Activated naive CD4-positive, alpha-beta T cell (primary cell): Measurements from ENCODE around the gene TRIP12.
"Not testable (repeated sequence)": the region's sequence is repeated elsewhere in the genome, so short reads cannot be mapped to it uniquely, and the experiment has no call there.

Experiments
- DNase-seq, 4 experiments: peaks; one replicate each; lab custom pipeline; 2025; lab: John Stamatoyannopoulos, UW

The TRIP12 gene

GRCh38 chr2:229768235-229768634, 153.6 kb downstream of the TRIP12 start:
- no peak for DNase-seq

GRCh38 chr2:229765721-229766120, 156.1 kb downstream of the TRIP12 start:
- no peak for DNase-seq

GRCh38 chr2:229761663-229762062, 160.1 kb downstream of the TRIP12 start:
- no peak for DNase-seq

DNA sequence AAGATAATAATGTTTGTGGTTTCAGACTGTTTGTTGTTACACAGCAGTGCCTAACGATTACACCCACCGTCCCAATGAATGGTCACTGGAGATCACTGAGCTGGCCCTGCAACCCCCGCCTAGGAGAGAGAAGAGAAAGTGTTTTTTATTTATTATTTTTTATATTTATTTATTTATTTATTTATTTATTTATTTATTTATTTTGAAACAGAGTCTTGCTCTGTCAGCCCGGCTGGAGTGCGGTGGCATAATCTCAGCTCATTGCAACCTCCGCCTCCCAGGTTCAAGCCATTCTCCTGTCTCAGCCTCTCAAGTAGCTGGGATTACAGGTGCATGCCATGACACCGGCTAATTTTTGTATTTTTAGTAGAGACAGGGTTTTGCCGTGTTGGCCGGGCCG, 164.3 kb downstream of the TRIP12 start:
- not testable (repeated sequence) for DNase-seq

- no peak for DNase-seq
These were observed 168.7 kb downstream of the TRIP12 start for GRCh38 chr2:229752970-229753729.

DNA sequence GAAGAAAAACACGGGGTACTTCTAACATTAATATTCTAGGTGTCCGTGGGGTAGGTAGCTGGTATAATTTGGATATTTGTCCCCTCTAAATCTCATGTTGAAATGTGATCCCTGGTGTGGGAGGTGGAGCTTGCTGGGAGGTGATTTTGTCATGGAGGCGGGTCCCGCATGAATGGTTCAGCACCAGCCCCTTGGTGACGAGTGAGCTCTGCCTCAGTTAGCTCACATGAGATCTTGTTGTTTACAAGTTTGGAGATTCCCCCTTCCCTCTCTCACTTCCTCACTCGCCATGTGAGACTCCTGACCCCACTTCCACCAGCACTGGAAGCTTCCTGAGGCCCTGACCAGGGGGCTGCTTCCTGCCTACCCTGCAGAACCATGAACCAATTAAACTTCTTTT, 172.0 kb downstream of the TRIP12 start:
- DNase-seq = no peak

- DNase-seq = no peak
These were observed 172.9 kb downstream of the TRIP12 start for GRCh38 chr2:229748950-229749349.

DNA sequence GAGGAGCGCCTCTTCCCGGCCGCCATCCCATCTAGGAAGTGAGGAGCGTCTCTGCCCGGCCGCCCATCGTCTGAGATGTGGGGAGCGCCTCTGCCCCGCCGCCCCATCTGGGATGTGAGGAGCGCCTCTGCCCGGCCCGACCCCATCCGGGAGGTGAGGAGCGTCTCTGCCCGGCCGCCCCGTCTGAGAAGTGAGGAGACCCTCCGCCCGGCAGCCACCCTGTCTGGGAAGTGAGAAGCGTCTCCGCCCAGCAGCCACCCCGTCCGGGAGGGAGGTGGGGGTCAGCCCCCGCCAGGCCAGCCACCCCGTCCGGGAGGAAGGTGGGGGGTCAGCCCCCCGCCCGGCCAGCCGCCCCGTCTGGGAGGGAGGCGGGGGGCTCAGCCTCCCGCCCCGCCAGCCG, 179.1 kb downstream of the TRIP12 start:
- not testable (repeated sequence) for DNase-seq

DNA sequence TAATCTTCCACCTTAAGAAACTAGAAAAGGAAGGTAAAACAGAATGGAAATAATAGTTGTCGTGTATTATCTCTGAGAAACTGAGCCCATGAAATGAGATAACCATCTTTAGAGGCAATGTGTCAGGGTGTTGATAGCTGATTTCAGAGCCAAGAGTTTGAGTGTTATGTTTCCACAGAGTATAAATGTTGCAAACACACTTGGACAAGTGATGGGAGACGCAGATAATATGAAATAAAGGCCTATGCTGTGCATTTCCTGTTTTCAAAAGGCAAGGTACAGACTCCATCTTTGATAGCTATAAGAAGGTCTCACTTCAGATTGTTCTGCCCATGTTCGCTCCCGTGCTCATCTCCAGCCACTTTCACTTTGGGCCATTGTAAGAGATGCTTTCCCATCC, 181.5 kb downstream of the TRIP12 start:
- DNase-seq = no peak

GRCh38 chr2:229738024-229738625, 183.7 kb downstream of the TRIP12 start:
- no peak for DNase-seq

- no peak for DNase-seq
These were observed 187.4 kb downstream of the TRIP12 start for GRCh38 chr2:229734410-229734809.

DNA sequence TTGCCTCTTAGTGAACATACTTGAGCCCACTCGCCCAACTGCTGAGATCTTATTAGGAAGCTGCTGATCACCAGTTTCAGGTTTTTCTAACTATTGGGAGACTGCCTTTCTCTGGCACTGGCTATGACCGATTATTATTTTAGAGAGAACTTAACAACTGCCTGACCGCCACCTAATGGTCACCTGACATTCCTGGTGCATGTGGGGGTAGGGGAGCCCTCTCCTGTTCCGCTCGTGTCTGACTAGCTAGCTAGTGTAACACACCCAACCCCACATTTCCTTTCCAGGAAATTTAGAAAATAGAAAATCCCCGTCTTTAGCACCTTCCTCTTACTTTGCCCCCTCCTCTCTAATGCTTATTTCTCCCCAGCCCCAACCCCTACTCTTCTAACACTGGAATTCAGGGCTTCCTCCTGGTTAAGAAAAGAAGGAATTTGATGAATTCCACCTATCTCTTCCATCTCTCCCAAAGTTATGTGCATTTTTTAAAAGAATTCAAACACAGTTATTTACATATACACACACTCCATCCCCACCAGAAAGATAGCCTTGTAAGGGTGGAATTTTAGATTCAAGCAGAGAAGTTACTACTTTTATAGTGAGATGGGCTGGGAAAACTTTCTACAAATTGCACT, 188.1 kb downstream of the TRIP12 start:
- DNase-seq = no peak

DNA sequence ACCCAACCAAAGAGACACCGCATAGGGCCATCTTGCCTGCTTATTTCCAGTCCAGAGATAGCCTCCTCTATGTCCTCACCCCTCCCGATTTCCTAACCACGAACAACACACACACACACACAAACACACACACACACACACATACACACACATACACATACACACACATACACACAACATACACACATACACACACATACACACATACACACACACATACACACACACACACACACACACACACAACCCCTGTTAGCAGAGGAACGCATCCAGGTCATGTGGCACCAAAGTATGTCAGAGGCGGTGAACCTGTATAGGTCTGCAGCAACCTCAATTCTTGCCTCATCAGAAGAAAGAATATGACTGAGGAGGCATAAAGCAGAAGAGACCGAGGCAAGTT, 188.9 kb downstream of the TRIP12 start:
- no peak for DNase-seq

- no peak for DNase-seq
These were observed 189.9 kb downstream of the TRIP12 start for GRCh38 chr2:229731916-229732315.

DNA sequence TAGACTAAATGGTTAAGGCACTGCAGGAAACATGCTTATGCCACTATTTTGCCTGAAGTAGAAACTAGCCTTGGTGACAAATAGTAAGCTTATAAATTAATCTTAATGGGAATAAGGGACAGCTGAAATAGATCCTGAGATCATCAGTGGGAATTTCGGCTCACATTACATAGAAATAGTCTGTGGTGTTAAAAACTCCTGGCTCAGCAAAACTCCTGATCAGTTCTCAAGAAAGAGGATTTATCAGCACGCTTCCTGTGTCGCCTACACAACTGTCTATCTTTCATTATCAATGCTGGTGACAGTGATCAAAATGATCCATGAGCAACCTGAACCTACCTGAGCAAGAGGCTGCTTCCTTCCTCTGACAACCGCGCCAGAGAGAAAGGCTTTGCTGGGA, 190.4 kb downstream of the TRIP12 start:
- no peak for DNase-seq

DNA sequence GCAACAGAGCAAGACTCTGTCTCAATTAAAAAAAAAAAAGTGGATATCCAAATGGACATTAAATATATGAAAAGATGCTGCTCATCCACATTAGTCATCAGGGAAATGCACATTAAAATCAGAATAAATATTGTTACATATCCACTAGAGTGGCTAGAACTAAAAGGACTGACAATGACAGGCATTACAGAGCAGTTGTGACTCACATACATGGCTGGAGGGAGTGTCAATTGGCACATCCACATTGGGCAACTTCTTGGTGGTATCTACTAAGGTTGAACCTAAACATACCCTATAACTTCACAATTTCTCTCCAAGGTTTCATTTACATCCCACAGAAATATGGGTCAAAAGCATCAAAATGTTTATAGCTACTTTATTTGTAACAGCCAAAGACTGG, 193.4 kb downstream of the TRIP12 start:
- no peak for DNase-seq

DNA sequence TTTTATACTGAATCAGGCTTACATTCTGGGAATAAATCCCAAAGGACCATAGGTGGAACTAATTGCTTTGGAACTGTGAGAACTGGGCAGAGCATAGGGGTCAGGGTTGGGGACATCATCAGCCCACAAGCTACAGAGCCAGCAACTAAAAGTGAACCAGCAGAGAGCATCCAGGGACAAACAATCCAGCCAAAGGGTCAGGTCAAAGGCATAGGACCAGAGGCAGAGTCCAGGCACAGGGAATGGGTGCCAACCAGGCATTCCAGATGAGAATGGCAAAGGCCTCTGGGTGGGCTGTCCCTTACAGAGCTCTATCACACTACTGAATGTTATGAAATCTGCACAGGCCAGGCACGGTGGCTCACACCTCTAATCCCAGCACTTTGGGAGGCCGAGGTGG, 195.2 kb downstream of the TRIP12 start:
- no peak for DNase-seq

DNA sequence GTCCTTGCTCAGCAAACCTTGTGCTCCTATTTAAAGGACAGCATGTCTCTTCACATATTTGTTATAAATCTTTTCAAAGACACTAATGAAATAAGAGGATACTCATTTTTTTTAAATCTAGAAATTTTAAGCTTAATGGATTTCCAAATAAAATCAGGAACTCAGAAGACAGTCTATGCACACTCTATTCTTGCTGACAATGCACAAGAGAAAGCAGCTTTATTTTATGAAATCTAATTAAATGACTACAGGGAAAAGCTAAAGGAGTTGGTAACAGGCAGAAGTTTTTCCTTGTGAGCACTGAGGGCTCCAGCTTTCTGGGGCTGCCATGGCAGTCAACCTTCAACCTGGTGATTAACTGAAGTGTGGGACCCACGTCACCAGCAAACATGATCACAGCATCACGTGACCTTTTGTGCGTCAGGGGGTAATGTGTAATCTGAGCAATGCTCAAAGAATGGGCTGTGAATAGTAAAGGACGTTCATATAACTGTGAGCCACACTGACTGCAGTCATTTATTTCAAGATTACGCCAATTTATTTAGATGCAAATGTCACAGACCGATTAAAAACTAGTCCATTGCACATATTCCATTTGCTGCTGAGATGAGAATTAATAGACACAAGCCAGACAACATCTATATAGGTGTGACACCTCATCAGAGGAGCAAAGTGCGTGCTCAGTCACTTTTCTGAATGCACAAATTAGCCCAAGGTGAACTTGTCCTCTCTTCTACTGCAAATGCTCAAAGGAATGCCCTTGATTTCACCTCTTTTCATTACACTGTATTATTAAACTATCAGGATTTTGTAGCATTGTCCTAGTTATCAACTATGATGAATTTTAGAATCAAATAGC, 195.9 kb downstream of the TRIP12 start:
- DNase-seq = no peak

DNA sequence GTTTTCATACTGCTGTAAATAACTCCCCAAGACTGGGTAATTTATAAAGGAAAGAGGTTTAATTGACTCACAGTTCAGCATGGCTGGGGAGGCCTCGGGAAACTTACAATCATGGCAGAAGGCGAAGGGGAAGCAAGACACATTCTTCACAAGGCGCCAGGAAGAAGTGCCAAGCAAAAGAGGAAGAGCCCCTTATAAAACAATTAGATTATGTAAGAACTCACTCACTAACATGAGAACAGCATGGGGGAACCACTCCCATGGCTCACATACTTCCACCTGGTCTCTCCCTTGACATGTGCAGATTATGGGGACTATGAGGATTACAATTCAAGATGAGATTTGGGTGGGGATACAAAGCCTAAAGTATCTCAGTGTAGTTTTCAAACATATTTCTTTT, 198.6 kb downstream of the TRIP12 start:
- DNase-seq = not testable (repeated sequence)

- no peak for DNase-seq
These were observed 201.7 kb downstream of the TRIP12 start for GRCh38 chr2:229719926-229720647.

DNA sequence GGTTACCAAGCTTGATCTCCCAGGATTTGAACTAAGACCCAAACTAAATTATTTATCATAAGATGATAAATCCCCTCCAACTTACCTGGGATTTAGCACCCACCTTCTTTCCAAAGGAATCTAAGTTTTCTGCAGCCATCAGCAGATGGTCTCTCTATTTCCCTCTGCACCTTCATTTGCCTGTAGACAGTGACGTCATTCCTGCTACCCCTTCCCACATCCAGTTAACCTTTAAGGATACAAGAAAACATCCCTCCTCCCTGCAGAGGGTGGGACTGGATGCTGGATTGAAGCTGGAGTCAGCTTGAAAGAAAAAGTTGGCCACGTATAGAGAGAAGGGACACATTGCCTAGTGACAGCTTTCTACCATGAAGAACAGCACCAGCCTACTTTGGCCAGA, 203.8 kb downstream of the TRIP12 start:
- no peak for DNase-seq
